ENCODE results near the gene EEF1A2.
"Not testable (repeated sequence)": the region's sequence is repeated elsewhere in the genome, so short reads cannot be mapped to it uniquely, and the experiment has no call there.

EEF1A2 gene

GRCh38 chr20:63487116-63487764 lies 11.6 kb downstream of the EEF1A2 start:
- no peak for DNase-seq (ENCODE audit: low spot score)

GRCh38 chr20:63486300-63486855 lies 12.5 kb downstream of the EEF1A2 start:
- no peak for DNase-seq (ENCODE audit: low spot score)

DNA sequence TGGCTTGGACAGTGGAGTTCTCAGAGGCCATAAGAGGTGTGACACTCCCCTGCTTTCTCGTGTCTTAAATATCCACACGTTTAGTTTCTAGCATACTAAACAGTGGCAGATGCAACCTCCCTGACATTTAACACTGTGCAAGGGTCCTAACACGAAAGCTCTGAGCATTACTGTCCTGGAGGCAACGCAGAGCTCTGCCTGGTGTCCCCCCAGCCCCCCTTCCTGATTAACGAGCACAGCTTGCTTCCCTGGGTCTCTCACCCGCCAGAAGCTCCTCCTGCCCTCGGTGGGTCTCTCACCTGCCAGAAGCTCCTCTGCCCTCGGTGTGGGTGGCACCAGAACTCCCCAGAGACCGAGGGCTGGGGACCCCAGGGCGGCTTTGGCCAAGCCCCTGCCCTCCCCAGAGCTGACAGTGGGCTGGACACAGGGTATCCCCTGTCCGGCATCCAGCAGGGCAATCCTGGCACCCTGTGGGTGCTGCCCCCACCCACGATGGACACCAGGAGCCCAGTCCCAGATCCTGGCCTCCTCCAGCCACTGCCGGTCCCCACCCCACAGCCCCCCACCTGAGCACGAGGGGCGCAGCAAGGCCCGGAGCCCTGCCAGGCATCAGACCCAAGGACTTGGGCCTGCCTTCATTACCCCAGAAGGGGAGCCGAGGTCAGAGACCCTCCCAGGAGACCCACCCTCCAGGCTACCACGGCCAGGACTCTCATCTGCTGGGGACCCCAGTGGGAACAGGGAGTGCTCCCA lies 14.1 kb downstream of the EEF1A2 start:
- no peak for DNase-seq (ENCODE audit: low spot score)

- DNase-seq (ENCODE audit: low spot score) = no peak
These were observed 14.6 kb downstream of the EEF1A2 start for GRCh38 chr20:63484236-63484635.

DNA sequence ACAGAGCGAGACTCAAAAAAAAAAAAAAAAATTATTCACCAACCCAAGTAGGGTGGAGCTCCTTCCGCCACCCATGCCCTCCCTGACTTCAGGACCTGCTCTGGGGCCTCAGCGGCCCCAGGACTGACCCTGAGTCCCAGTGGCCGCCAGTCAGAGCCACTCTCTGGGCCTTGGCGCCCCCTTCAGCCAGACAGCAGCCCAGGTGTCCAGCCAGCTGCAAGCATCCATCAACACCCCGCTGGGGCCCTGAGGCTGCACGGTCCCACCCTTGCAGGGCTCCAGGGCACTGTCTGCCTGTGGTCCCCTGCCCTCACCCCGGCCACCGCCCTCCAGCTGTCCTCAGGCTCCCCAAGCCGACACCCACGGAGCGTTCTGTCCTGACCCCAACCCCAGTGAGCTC lies 15.0 kb downstream of the EEF1A2 start:
- DNase-seq (ENCODE audit: low spot score) = no peak

DNA sequence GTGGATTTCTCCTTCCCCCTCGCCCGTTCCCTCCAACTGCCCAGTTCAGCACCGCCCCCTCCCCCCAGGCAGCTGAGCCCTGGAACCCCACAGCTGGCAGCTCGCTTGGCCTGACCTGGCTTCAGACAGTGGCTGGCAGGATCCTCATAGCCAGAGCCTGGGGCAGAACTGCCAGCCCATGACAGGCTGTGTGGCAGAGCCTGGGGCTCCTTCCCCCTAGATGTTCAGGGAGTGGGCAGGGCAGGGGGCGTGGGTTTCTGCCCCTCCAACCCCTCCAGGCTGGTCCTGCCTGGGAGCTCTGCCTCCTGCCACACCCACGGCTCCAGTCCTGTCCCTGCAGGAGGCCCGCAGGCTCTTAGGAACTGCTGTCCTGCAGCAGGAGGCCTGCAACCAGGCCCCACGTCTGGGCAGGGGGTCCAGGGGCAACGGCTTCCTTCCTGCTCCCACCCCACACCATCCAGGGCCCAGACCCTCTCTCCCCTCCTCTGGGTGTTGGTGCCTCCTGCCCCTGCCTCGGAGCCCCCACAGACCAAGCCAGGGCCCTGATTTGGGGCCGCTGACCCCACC lies 16.8 kb downstream of the EEF1A2 start:
- DNase-seq (ENCODE audit: low spot score) = no peak

DNA sequence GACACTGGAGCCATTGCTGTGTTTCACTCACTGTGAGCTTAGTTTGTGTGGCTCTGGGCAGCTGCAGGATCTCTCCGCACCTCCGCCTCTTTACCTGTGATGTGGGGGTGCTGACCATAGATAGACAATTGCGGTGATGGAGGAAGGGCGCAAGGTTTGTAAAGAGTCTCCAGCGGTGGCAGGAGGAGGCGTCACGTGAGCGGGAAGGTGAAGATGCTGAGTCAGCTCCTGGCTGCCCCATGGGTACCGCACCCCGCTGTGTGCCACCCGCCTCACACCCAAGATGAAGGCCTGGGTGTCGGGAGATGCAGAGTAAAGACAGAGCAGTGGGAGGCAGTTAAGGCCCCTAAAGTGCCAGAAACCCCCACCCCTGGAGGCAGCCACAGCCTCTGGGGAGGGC lies 17.4 kb downstream of the EEF1A2 start:
- DNase-seq (ENCODE audit: low spot score) = no peak

GRCh38 chr20:63479695-63480419 lies 19.0 kb downstream of the EEF1A2 start:
- DNase-seq (ENCODE audit: low spot score) = not testable (repeated sequence)

GRCh38 chr20:63478346-63479302 lies 20.3 kb downstream of the EEF1A2 start:
- no peak for DNase-seq (ENCODE audit: low spot score)

DNA sequence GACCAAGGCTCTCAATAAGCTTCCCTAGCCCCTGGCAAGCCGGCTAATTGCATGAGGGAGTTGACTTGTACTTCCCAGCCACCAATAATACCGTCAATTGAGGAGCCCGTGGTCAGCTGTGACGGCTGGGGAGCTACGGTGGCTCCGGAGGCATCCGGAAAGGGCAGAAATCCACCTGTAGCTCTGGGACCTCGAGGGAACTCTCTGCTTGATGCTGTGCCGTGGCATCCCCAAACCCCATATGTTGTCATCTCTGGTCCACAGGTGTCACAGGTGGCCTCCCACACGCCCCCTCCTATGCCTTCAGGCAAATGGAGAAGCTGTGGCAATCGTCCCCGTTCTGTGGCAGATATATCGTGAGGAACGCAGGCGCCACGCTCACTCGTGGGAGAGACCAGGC lies 20.9 kb downstream of the EEF1A2 start:
- no peak for DNase-seq (ENCODE audit: low spot score)

- DNase-seq (ENCODE audit: low spot score) = no peak
These were observed 21.7 kb downstream of the EEF1A2 start for GRCh38 chr20:63477061-63477616.

DNA sequence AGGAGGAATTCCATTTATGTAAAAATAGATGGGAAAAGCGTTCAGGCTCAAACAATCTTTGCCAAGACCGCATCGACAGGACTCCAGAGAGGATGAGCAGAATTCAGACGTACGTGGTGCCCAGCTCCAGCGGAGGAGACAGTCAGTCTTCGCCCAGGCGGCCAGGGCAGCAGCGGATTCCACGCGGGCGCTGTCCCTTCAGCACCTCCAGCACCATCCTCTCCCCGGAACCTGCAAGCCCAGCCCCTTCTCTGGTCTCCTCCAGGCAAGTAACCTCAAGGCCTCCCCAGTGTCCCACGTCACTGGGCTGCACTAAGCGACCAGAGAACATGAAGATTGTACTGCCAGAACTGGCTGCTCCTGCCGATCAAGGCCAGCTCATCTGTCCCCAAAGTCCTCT lies 23.7 kb downstream of the EEF1A2 start:
- DNase-seq (ENCODE audit: low spot score) = no peak

- DNase-seq (ENCODE audit: low spot score) = no peak
These were observed 25.1 kb downstream of the EEF1A2 start for GRCh38 chr20:63473555-63474449.

- DNase-seq (ENCODE audit: low spot score) = no peak
These were observed 26.0 kb downstream of the EEF1A2 start for GRCh38 chr20:63472862-63473390.

DNA sequence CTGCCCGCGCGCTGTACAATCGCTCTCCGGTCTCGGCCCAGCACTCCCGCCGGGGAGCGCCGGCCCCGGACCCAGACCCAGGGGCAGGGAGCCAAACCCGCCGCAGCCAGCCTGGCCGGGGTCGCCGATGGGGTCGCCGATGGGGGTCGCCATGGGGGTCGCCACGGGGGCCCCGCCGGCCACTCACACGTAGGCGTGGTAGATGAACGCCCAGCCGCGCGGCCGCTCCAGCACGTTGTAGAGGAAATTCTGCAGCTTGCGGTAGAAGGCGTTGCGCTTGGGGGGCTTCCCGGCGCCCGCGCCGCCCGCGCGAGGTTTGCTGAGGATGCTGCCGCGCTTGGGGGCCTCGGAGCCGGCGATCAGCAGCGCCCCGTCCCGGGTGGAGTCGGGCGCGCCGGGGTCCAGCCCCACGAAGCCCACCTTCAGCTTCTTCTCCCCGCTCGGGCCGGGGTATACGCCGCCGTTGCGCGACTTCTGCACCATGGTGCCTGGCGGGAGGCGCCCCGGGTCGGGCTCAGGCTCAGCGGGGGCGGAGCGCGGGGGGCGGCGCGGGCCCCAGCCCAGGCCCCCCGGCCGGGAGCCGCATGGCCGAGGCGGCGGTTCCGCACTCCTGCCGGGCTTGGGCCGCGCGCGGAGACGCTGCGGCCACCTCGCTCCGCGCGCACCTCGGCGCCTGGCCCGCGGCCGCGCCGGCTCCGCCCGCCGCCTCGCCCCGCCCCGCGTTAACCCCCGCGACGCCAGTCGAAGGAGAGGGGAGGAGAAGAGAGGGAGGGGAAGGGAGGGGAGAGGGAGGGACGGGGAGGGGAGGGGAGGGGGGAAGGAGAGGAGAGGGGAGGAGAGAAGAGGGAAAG lies 26.7 kb downstream of the EEF1A2 start, which contains the start of gene KCNQ2:
Gene KCNQ2 (minus strand): TSS at position 675 of the 851 bp plus-strand sequence. CDS start 192 bp downstream, at position 483.
- DNase-seq (ENCODE audit: low spot score) = no peak

DNA sequence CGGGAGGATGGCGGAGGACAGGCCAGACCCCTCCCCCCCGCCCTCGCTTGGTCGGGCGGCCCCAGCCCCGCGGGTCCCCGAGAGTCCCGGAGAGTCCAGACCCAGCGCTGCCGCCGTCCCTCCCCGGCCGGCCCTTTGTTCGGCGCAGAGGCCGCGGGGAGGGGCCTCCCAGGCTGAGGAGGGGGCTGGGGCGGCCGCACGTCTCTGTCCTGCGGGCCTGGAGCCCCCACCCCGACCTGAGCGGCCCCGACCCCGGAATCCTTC lies 27.2 kb downstream of the EEF1A2 start:
- no peak for DNase-seq (ENCODE audit: low spot score)

GRCh38 chr20:63471002-63471716 lies 27.7 kb downstream of the EEF1A2 start:
- no peak for DNase-seq (ENCODE audit: low spot score)

GRCh38 chr20:63470410-63470809 lies 28.5 kb downstream of the EEF1A2 start:
- no peak for DNase-seq (ENCODE audit: low spot score)

All from CD4-positive, alpha-beta T cell treated with Interleukin-15 for 4 hours (primary cell).